Kidney epithelial cell (primary cell): ENCODE measurements around the gene RIMOC1. TPM values are rescaled to one million over a fixed set of nuclear protein-coding genes. Genes with fewer than 3 reads are reported as not detected.
A peak's percentile ranks its signal among the peaks of the same experiment; 100 is the strongest.

Experiments
- DNase-seq: peaks from one replicate; pipeline ENCODE4 v3.0.0-alpha.2; 2010; ENCODE audit warnings: low read depth
- H3K27me3 ChIP-seq: 2 replicates; pipeline ENCODE4 v1.6.0; 2011; ENCODE audit warnings: low read length; ENCODE audit not compliant: control insufficient read depth, insufficient read depth
- H3K36me3 ChIP-seq: 2 replicates; pipeline ENCODE4 v1.5.1; 2011; ENCODE audit warnings: low read length; ENCODE audit not compliant: control insufficient read depth, insufficient read depth
- H3K4me3 ChIP-seq: 2 replicates; pipeline ENCODE4 v1.5.1; 2011; ENCODE audit warnings: low read depth, mild to moderate bottlenecking, control low read depth, low read length
- CTCF ChIP-seq: IDR thresholded peaks from 2 replicates; pipeline ENCODE4 v1.5.1; 2011; ENCODE audit warnings: mild to moderate bottlenecking, moderate library complexity, low read length, control low read depth, inconsistent platforms; ENCODE audit not compliant: insufficient read depth, poor library complexity, severe bottlenecking
- total RNA-seq: library from RNA; depleted of rRNA; stranded (reverse); fragments of >200 nt; gene quantifications from 2 replicates; pipeline ENCODE4 v1.2.3, GENCODE V29; 2015

The RIMOC1 gene
- total RNA-seq, 1 donor from 2014 or later = 30.7 TPM

DNA sequence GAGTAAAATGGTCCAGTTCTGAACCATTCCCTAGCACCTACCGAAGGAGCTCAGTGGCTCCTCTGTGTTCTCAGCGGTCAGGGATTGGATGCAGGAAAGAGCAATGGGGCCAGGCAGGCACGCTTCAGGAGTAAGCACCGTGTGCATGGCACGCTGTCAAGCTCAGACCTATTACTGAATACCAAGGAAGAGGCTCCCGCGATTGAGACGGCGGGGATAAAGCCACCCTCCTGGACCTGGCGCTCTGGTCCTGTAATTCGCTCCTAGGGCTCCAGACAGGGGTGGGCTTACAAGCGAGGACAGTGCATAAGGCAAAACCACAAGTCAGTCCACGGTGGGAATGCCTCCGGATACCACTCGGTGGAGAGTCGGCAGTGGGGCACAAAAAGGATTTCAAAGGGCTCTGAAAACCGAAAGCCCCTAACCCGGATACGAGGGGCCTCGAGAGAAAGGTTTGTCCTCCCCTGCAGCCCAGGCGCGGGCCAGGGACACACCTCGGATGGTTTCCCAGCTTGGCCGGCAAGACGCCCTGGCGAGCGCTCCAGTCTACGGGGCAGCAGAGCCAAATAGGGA, 34.9 kb upstream of the RIMOC1 start:
- no peaks in the 10 kb centered on the region for H3K36me3 ChIP-seq
- H3K27me3 ChIP-seq = no peaks in the 10 kb centered on the region
- H3K4me3 ChIP-seq = peak overlapping the region; percentile 84
- TF ChIP-seq CTCF = no peak
- DNase-seq = no peak

DNA sequence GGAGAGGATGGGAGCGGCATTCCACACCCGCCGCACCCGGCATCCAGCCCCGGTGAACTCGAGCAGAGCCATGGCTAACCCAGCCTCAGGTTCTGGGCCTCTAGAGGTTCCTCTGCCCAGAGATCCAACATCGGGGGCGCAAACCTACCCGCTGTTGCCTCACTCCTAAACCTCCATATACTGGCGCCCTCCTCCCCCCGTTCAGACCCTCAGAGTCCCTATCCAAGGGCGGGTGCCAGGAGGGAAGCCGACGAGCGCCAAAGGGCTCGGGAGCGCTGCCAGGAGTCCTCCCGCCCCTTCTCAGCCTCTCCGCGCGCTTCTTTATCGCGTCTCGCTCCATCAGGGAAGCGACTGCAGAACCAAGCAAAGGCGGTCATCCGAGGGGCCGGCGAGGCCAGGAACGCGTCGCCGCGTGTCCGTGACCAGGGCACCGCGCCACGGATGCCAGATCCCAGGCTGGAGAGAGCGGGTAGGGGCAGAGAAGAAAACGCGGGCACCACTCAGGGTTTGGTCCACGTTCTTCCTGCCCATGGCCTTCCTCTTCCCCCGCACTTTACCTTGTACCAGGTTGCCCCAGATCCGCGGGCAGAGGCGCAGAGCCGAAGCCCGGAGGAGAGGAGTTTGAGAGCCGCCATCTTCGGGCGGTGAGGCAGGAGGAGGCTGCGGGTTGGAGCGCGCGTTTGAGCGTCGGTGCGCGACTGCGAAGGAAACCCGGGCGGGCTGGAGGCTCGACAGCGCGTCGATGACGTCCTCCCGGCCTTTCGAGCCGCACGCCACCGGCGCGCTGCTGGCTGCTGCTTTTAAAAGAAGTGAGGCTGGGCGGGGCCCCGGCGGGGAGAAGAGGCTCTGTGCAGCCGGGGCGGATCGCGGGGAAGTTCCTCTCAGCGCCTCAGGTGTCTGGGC, 34.2 kb upstream of the RIMOC1 start, which contains the start of gene OXCT1:
Gene OXCT1 (minus strand): TSS at position 702 of the 903 bp plus-strand sequence. CDS start 67 bp downstream, at position 635.
- TF ChIP-seq CTCF = no peak
- no peaks in the 10 kb centered on the region for H3K27me3 ChIP-seq
- peak within 1 kb of the TSS; percentile 84 for H3K4me3 ChIP-seq
- no peaks in the 10 kb centered on the region for H3K36me3 ChIP-seq
- DNase-seq = peak; percentile 23

- Histone ChIP-seq H3K36me3 (no peaks in the 10 kb centered on the region), H3K4me3 (peak overlapping the region; percentile 84), H3K27me3 (no peaks in the 10 kb centered on the region)
- no peak for DNase-seq
- TF ChIP-seq CTCF = no peak
These were observed 33.5 kb upstream of the RIMOC1 start for GRCh38 chr5:41870627-41871048.

DNA sequence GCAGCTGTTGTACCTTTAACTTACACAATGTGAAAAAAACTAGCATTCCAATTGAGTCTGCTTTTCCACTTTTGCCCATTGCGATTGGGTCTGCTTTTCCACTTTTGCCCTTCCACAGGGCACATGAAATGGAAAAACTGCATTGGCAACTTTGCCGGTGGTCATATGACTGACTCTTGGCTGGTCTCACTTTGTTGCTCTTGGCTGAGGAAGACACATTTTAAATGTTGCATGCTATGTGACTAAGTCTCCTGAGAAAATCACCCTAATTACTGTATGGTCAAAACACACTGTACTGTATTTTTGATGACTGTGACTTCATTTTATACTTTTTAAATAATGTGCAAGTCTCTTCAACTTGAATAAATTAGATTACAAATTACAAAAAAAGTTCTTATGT, 32.3 kb upstream of the RIMOC1 start:
- no peaks in the 10 kb centered on the region for H3K36me3 ChIP-seq
- TF ChIP-seq CTCF = no peak
- no peaks in the 10 kb centered on the region for H3K27me3 ChIP-seq
- DNase-seq = no peak
- no peak overlapping the region for H3K4me3 ChIP-seq

GRCh38 chr5:41874512-41875060, 29.6 kb upstream of the RIMOC1 start:
- no peak for TF ChIP-seq CTCF
- Histone ChIP-seq H3K36me3 (no peaks in the 10 kb centered on the region), H3K27me3 (no peaks in the 10 kb centered on the region), H3K4me3 (no peak overlapping the region)
- no peak for DNase-seq
